ENCODE results near the gene JAZF1.

JAZF1 gene

DNA sequence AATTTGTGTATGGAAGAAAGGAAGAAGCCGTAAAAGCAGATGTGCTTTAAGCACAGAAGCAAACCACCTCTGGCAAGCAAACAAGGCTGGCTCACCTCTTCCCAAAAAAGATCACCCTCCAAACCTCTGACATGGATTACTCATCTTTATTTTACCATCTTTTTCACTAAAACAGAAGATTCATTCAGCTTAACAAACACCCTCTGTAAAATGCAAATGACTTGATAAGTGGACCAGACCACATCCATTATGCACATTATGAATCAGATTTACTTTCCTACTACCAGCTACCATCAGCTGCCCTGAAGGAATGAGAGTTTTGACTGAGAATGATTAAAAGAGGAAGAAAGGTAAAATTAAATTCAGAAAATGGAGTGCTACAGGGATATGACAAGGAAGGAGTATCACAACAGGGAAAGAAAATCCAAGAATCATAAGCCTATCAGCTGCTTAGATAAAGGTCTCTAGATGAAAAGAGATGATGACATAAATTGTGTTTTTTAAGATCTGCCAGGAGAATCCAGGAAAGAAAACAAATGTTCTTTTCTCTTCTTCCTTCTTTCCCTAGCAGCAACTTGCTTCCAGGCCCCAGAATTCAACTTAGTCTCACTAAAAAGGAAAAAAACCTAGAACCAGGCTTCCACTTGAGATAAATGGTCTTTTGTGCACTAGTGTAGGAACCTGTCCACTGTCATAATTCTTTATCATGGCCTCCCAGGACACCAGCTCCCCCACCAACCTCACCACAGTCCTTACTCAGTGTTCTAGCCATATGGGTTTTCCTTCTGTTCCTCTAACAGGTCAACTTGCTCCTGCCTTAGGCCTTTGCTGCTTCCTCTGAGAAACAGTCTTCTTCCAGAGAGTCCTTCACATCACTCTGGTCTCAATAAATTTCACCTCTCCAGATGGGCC is 47.4 kb downstream of the JAZF1 start:
- H3K4me1 ChIP-seq (ENCODE audit: control insufficient read depth, insufficient read depth, low read length): peaks cover 18% of the 10 kb centered on the region
- no peaks in the 10 kb centered on the region for H3K9me3 ChIP-seq (replicated peaks; ENCODE audit: low read length)
- H3K27me3 ChIP-seq (ENCODE audit: control insufficient read depth, insufficient read depth, low read length): no peaks in the 10 kb centered on the region
- H3K4me2 ChIP-seq (ENCODE audit: low read length): no peak overlapping the region
- no peak overlapping the region for H3K4me3 ChIP-seq (ENCODE audit: low read length)
- H3K36me3 ChIP-seq (ENCODE audit: insufficient read depth, low read length): peaks cover 4% of the 10 kb centered on the region
- H3K9ac ChIP-seq (ENCODE audit: low read depth, low read length): no peak overlapping the region

DNA sequence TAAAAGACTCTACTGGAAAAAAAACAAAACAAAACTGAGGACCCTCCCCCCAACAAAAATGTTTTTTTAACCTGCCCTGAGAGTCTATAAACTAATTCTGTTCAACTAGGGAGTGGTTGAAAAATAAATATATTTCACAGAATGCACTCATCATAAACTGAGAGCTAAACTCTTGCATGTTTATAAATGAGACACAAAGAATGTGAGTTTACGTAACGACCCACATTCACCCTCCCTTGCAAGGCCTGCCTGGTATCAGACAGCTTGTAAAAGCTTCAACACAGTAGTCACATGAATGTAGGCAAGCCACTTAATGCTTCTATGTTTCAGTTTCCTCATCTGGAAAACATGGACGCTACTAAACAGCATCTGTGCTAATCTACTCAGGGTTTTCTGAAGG is 50.3 kb downstream of the JAZF1 start:
- no peaks in the 10 kb centered on the region for H3K9me3 ChIP-seq (replicated peaks; ENCODE audit: low read length)
- H3K4me2 ChIP-seq (ENCODE audit: low read length): no peak overlapping the region
- H3K27me3 ChIP-seq (ENCODE audit: control insufficient read depth, insufficient read depth, low read length): no peaks in the 10 kb centered on the region
- H3K4me3 ChIP-seq (ENCODE audit: low read length): no peak overlapping the region
- no peak overlapping the region for H3K9ac ChIP-seq (ENCODE audit: low read depth, low read length)
- no peaks in the 10 kb centered on the region for H3K36me3 ChIP-seq (ENCODE audit: insufficient read depth, low read length)
- H3K4me1 ChIP-seq (ENCODE audit: control insufficient read depth, insufficient read depth, low read length): peaks cover 24% of the 10 kb centered on the region

DNA sequence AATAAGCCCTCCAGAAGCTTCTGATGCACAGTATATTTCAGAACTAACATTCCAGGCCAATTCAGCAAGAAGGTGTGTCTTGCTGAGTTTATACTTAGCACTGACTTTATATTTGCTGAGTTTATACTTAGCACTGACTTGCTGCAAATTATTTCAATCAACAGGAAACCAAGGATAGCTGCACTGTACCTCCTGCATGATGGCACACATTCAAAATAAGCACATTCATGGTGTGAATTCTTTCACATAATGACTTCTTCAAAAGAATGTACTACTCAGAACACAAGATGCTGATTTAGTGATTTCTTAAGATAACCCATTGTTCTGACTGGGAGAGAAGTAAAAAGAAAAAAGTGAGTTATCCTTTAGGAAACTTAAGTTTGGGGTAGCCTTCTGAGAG is 52.0 kb downstream of the JAZF1 start:
- Histone ChIP-seq H3K27me3 (ENCODE audit: control insufficient read depth, insufficient read depth, low read length) (no peaks in the 10 kb centered on the region), H3K9me3 (replicated peaks; ENCODE audit: low read length) (no peaks in the 10 kb centered on the region), H3K36me3 (ENCODE audit: insufficient read depth, low read length) (no peaks in the 10 kb centered on the region), H3K4me2 (ENCODE audit: low read length) (no peak overlapping the region), H3K4me3 (ENCODE audit: low read length) (no peak overlapping the region), H3K4me1 (ENCODE audit: control insufficient read depth, insufficient read depth, low read length) (peaks cover 24% of the 10 kb centered on the region), H3K9ac (ENCODE audit: low read depth, low read length) (no peak overlapping the region)

GRCh38 chr7:28126410-28127041 is 54.1 kb downstream of the JAZF1 start:
- Histone ChIP-seq H3K4me1 (ENCODE audit: control insufficient read depth, insufficient read depth, low read length) (peaks cover 18% of the 10 kb centered on the region), H3K4me3 (ENCODE audit: low read length) (no peak overlapping the region), H3K9me3 (replicated peaks; ENCODE audit: low read length) (no peaks in the 10 kb centered on the region), H3K9ac (ENCODE audit: low read depth, low read length) (no peak overlapping the region), H3K4me2 (ENCODE audit: low read length) (no peak overlapping the region), H3K27me3 (ENCODE audit: control insufficient read depth, insufficient read depth, low read length) (no peaks in the 10 kb centered on the region), H3K36me3 (ENCODE audit: insufficient read depth, low read length) (no peaks in the 10 kb centered on the region)

GRCh38 chr7:28125431-28126409 is 54.9 kb downstream of the JAZF1 start:
- no peaks in the 10 kb centered on the region for H3K36me3 ChIP-seq (ENCODE audit: insufficient read depth, low read length)

GRCh38 chr7:28124413-28124812 is 56.2 kb downstream of the JAZF1 start:
- no peak overlapping the region for H3K4me3 ChIP-seq (ENCODE audit: low read length)
- H3K36me3 ChIP-seq (ENCODE audit: insufficient read depth, low read length): no peaks in the 10 kb centered on the region
- H3K4me2 ChIP-seq (ENCODE audit: low read length): no peak overlapping the region
- H3K4me1 ChIP-seq (ENCODE audit: control insufficient read depth, insufficient read depth, low read length): peaks cover 6% of the 10 kb centered on the region
- no peaks in the 10 kb centered on the region for H3K27me3 ChIP-seq (ENCODE audit: control insufficient read depth, insufficient read depth, low read length)
- H3K9me3 ChIP-seq (replicated peaks; ENCODE audit: low read length): no peaks in the 10 kb centered on the region
- no peak overlapping the region for H3K9ac ChIP-seq (ENCODE audit: low read depth, low read length)

More at GRCh38 chr7:28125431-28126409, 54.9 kb downstream of the JAZF1 start:
- H3K4me1 ChIP-seq (ENCODE audit: control insufficient read depth, insufficient read depth, low read length): peaks cover 17% of the 10 kb centered on the region
- H3K4me2 ChIP-seq (ENCODE audit: low read length): no peak overlapping the region
- H3K27me3 ChIP-seq (ENCODE audit: control insufficient read depth, insufficient read depth, low read length): no peaks in the 10 kb centered on the region
- H3K9me3 ChIP-seq (replicated peaks; ENCODE audit: low read length): no peaks in the 10 kb centered on the region
- no peak overlapping the region for H3K4me3 ChIP-seq (ENCODE audit: low read length)
- H3K9ac ChIP-seq (ENCODE audit: low read depth, low read length): no peak overlapping the region

DNA sequence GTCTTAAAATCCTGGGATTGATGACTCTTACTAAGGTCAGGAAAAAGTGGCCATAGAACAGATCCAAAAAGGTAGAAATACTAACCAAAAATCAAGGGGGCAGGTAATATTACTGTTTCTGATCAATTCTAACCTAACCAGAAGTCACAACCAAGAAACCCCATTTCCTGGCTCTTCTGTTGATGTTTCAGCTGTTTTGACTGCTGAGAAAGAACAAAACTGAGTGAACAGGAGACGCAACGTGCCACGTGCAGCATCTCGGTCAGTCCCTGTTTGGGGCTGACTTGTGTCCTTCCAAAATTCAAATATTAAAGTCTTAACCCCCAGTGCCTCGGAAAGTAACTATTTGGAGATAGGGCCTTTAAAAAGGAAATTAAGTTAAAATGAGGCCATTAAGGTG is 56.8 kb downstream of the JAZF1 start:
- no peak overlapping the region for H3K4me2 ChIP-seq (ENCODE audit: low read length)
- peaks cover 6% of the 10 kb centered on the region for H3K4me1 ChIP-seq (ENCODE audit: control insufficient read depth, insufficient read depth, low read length)
- no peak overlapping the region for H3K9ac ChIP-seq (ENCODE audit: low read depth, low read length)
- no peaks in the 10 kb centered on the region for H3K9me3 ChIP-seq (replicated peaks; ENCODE audit: low read length)
- no peaks in the 10 kb centered on the region for H3K36me3 ChIP-seq (ENCODE audit: insufficient read depth, low read length)
- H3K4me3 ChIP-seq (ENCODE audit: low read length): no peak overlapping the region
- no peaks in the 10 kb centered on the region for H3K27me3 ChIP-seq (ENCODE audit: control insufficient read depth, insufficient read depth, low read length)

DNA sequence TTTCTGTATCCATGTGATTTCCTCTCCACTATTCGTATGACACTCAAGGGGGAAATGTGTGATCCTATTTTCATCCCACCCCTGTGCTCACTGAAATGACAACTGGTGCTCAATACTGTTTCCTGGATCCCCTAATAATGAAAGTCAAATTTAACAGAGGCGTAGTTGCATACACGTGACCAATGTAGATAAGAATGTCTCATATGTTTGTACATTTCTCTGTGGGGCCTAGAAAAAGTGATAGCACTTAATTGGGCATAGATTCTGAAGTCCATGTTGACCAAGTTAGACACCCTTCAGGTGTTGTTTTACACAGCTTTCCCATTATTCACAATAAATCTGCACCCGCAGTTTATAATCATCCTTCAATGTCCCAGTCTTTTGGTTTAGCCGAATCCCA is 59.1 kb downstream of the JAZF1 start:
- H3K36me3 ChIP-seq (ENCODE audit: insufficient read depth, low read length): no peaks in the 10 kb centered on the region
- peaks cover 6% of the 10 kb centered on the region for H3K4me1 ChIP-seq (ENCODE audit: control insufficient read depth, insufficient read depth, low read length)
- H3K27me3 ChIP-seq (ENCODE audit: control insufficient read depth, insufficient read depth, low read length): no peaks in the 10 kb centered on the region
- H3K4me2 ChIP-seq (ENCODE audit: low read length): no peak overlapping the region
- no peak overlapping the region for H3K9ac ChIP-seq (ENCODE audit: low read depth, low read length)
- H3K9me3 ChIP-seq (replicated peaks; ENCODE audit: low read length): no peaks in the 10 kb centered on the region
- no peak overlapping the region for H3K4me3 ChIP-seq (ENCODE audit: low read length)

DNA sequence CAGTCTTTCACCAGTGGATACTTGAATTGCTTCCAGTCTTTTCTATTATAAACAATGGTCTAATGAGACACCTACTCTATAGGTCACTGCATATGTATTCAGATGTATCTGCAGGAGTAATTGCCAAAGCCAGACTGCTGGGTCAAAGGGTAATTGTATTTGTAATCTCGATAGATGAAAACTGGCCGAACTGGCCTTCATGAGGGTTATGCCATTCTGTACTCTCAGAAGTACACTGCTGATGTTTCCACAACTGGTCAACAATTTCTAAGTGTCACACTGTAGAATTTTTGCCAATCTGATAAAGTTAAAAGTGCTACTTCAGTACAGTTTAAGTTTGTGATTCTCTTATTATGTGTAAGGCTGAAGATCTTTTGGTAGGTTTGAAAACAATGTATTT is 64.6 kb downstream of the JAZF1 start:
- Histone ChIP-seq H3K36me3 (ENCODE audit: insufficient read depth, low read length) (no peaks in the 10 kb centered on the region), H3K27me3 (ENCODE audit: control insufficient read depth, insufficient read depth, low read length) (no peaks in the 10 kb centered on the region), H3K4me2 (ENCODE audit: low read length) (no peak overlapping the region), H3K9me3 (replicated peaks; ENCODE audit: low read length) (no peaks in the 10 kb centered on the region), H3K4me3 (ENCODE audit: low read length) (no peak overlapping the region), H3K4me1 (ENCODE audit: control insufficient read depth, insufficient read depth, low read length) (no peaks in the 10 kb centered on the region), H3K9ac (ENCODE audit: low read depth, low read length) (no peak overlapping the region)

- Histone ChIP-seq H3K9ac (ENCODE audit: low read depth, low read length) (no peak overlapping the region), H3K4me1 (ENCODE audit: control insufficient read depth, insufficient read depth, low read length) (no peaks in the 10 kb centered on the region), H3K27me3 (ENCODE audit: control insufficient read depth, insufficient read depth, low read length) (no peaks in the 10 kb centered on the region), H3K4me2 (ENCODE audit: low read length) (no peak overlapping the region), H3K4me3 (ENCODE audit: low read length) (no peak overlapping the region), H3K9me3 (replicated peaks; ENCODE audit: low read length) (no peaks in the 10 kb centered on the region), H3K36me3 (ENCODE audit: insufficient read depth, low read length) (no peaks in the 10 kb centered on the region)
Observed at GRCh38 chr7:28115261-28115660, 65.3 kb downstream of the JAZF1 start.

DNA sequence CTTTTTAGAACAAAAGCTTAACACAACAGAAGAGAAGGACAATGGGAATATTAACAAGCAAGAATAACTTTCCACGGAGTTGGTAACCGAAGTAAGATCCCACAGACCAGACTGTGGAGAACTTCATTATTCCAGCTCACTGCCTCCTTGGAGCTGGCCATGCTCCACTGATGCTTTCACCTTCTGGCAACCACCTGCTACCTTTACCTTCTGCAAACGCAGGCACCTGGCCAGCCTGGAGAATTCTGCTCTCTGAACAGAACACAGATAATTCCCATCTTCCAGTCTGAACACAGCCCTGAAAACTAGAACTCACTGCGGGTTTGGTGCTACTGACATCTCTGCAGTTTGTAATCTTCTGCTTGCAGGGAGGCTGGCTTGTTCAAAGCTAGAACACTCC is 66.5 kb downstream of the JAZF1 start:
- Histone ChIP-seq H3K4me3 (ENCODE audit: low read length) (no peak overlapping the region), H3K9ac (ENCODE audit: low read depth, low read length) (no peak overlapping the region), H3K4me1 (ENCODE audit: control insufficient read depth, insufficient read depth, low read length) (no peaks in the 10 kb centered on the region), H3K36me3 (ENCODE audit: insufficient read depth, low read length) (no peaks in the 10 kb centered on the region), H3K9me3 (replicated peaks; ENCODE audit: low read length) (no peaks in the 10 kb centered on the region), H3K27me3 (ENCODE audit: control insufficient read depth, insufficient read depth, low read length) (no peaks in the 10 kb centered on the region), H3K4me2 (ENCODE audit: low read length) (no peak overlapping the region)

All from skeletal muscle satellite cell (primary cell).